SU-DHL-6 (cell line): ENCODE results near the gene PLCB1.

ENCODE experiments used
- H2AFZ ChIP-seq: fragments of 200-600 bp; sonication (generic); 2 replicates; pipeline ENCODE4 v1.6.1; 2014; ENCODE audit warnings: low read depth, mild to moderate bottlenecking, moderate library complexity, mixed read lengths, antibody characterized with exemption, low read length; ENCODE audit not compliant: severe bottlenecking
- H3F3A ChIP-seq: fragments of 200-600 bp; shearing (Covaris generic); 2 replicates; pipeline ENCODE4 v1.6.0; 2016; ENCODE audit warnings: antibody characterized with exemption, mild to moderate bottlenecking; ENCODE audit not compliant: insufficient read depth
- H3K27ac ChIP-seq: fragments of 200-600 bp; sonication (generic); 2 replicates; pipeline ENCODE4 v1.5.1; 2016; ENCODE audit warnings: low read depth, mild to moderate bottlenecking, low read length, moderate library complexity, mixed read lengths
- H3K27me3 ChIP-seq: fragments of 200-600 bp; sonication (generic), shearing (Covaris generic); 2 replicates; pipeline ENCODE4 v1.6.0; 2014; ENCODE audit warnings: mild to moderate bottlenecking, low read length
- H3K36me3 ChIP-seq: fragments of 200-600 bp; sonication (generic); 2 replicates; pipeline ENCODE4 v1.6.1; 2014; ENCODE audit warnings: mild to moderate bottlenecking, low read length, mixed read lengths
- H3K4me2 ChIP-seq: fragments of 300-600, 200-600 bp; shearing (Covaris generic), sonication (generic); 2 replicates; pipeline ENCODE4 v1.6.0; 2014; ENCODE audit warnings: low read length, low read depth, mild to moderate bottlenecking; ENCODE audit not compliant: poor library complexity, severe bottlenecking
- H3K4me3 ChIP-seq: fragments of 200-600 bp; sonication (generic); 2 replicates; pipeline ENCODE4 v1.5.1; 2014; ENCODE audit warnings: antibody characterized with exemption, low read length, mild to moderate bottlenecking, mixed read lengths; ENCODE audit not compliant: insufficient read depth, poor library complexity, severe bottlenecking
- H3K79me2 ChIP-seq: fragments of 200-600 bp; sonication (generic); 2 replicates; pipeline ENCODE4 v1.6.1; 2014; ENCODE audit warnings: mild to moderate bottlenecking, low read length, moderate library complexity; ENCODE audit not compliant: insufficient read depth
- H3K9ac ChIP-seq: fragments of 200-600 bp; sonication (generic); 2 replicates; pipeline ENCODE4 v1.7.0; 2014; ENCODE audit warnings: mild to moderate bottlenecking, low read length
- H3K9me2 ChIP-seq: fragments of 200-600 bp; sonication (generic); replicated peaks from 2 replicates; pipeline ENCODE4 v1.6.1; 2014; ENCODE audit warnings: low read length; ENCODE audit not compliant: insufficient read depth
- H3K9me3 ChIP-seq: fragments of 200-600 bp; sonication (generic); 2 replicates; pipeline ENCODE4 v1.6.1; 2014; ENCODE audit warnings: low read length, mixed read lengths; ENCODE audit not compliant: insufficient read depth
- H4K20me1 ChIP-seq: fragments of 200-600 bp; sonication (generic); 2 replicates; pipeline ENCODE4 v1.6.1; 2014; ENCODE audit warnings: low read depth, mild to moderate bottlenecking, antibody characterized with exemption, low read length, moderate library complexity, mixed read lengths
- CTCF ChIP-seq: fragments of 200-600 bp; sonication (generic); IDR thresholded peaks from one replicate; pipeline ENCODE4 v1.5.1; 2017; ENCODE audit warnings: antibody characterized with exemption, mild to moderate bottlenecking, low read length, moderate library complexity; ENCODE audit not compliant: insufficient read depth, poor library complexity, severe bottlenecking
- EZH2phosphoT487 ChIP-seq: fragments of 200-600 bp; sonication (generic), shearing (Covaris generic); conservative IDR thresholded peaks from 2 replicates; pipeline ENCODE4 v1.6.1; 2018; ENCODE audit warnings: mild to moderate bottlenecking, antibody characterized with exemption, low read length, moderate library complexity, mixed read lengths

The PLCB1 gene

GRCh38 chr20:8547035-8547650, 415.1 kb downstream of the PLCB1 start:
- Histone ChIP-seq H2AFZ (no peak overlapping the region), H4K20me1 (no peaks in the 10 kb centered on the region), H3K4me2 (no peak overlapping the region)

GRCh38 chr20:8547968-8548588, 416.0 kb downstream of the PLCB1 start:
- no peaks in the 10 kb centered on the region for H4K20me1 ChIP-seq
- H3F3A ChIP-seq = no peaks in the 10 kb centered on the region
- H3K9ac ChIP-seq = no peak overlapping the region

More at GRCh38 chr20:8547035-8547650, 415.1 kb downstream of the PLCB1 start:
- Histone ChIP-seq H3K4me3 (no peak overlapping the region), H3K36me3 (no peaks in the 10 kb centered on the region), H3K79me2 (no peaks in the 10 kb centered on the region), H3K27me3 (no peaks in the 10 kb centered on the region), H3F3A (no peaks in the 10 kb centered on the region), H3K9ac (no peak overlapping the region), H3K9me3 (no peaks in the 10 kb centered on the region), H3K27ac (no peak overlapping the region), H3K9me2 (no peaks in the 10 kb centered on the region)
- no peak for TF ChIP-seq EZH2phosphoT487
- no peak for TF ChIP-seq CTCF

GRCh38 chr20:8549192-8549591, 417.1 kb downstream of the PLCB1 start:
- Histone ChIP-seq H3K36me3 (no peaks in the 10 kb centered on the region), H3K9me3 (no peaks in the 10 kb centered on the region), H3F3A (no peaks in the 10 kb centered on the region), H3K4me2 (no peak overlapping the region), H3K4me3 (no peak overlapping the region), H2AFZ (no peak overlapping the region), H4K20me1 (no peaks in the 10 kb centered on the region), H3K27ac (no peak overlapping the region), H3K9me2 (no peaks in the 10 kb centered on the region), H3K27me3 (no peaks in the 10 kb centered on the region), H3K9ac (no peak overlapping the region), H3K79me2 (no peaks in the 10 kb centered on the region)
- TF ChIP-seq CTCF (no peak), EZH2phosphoT487 (no peak)

More at GRCh38 chr20:8547968-8548588, 416.0 kb downstream of the PLCB1 start:
- no peaks in the 10 kb centered on the region for H3K9me2 ChIP-seq
- H3K4me3 ChIP-seq = no peak overlapping the region
- H3K36me3 ChIP-seq = no peaks in the 10 kb centered on the region
- H2AFZ ChIP-seq = no peak overlapping the region
- no peaks in the 10 kb centered on the region for H3K9me3 ChIP-seq
- H3K27me3 ChIP-seq = no peaks in the 10 kb centered on the region
- TF ChIP-seq EZH2phosphoT487 (no peak), CTCF (no peak)
- H3K79me2 ChIP-seq = no peaks in the 10 kb centered on the region
- no peak overlapping the region for H3K4me2 ChIP-seq
- no peak overlapping the region for H3K27ac ChIP-seq
